ENCODE data around the gene SERPINA1. TPM values are rescaled to one million over a fixed set of nuclear protein-coding genes. Genes with fewer than 3 reads are reported as not detected.

The SERPINA1 gene
- total RNA-seq, 1 donor from 2014 or later, result not detected

DNA sequence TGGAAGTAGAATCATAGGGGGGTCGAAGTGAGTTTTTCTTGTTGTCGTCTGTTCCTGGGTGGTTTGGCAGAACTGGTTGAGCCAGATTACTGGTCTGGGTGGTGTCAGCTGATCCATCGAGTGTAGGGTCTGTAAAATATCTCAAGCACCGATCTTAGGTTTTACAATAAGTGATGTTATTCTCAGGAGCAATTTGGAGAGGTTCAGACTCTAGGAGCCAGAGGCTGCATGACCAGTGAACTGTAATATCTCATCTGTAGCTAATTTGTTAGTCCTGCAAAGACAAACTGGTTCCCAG, 9.7 kb upstream of the SERPINA1 start:
- DNase-seq (ENCODE audit: low read depth in 2 of 2), result no peak

DNA sequence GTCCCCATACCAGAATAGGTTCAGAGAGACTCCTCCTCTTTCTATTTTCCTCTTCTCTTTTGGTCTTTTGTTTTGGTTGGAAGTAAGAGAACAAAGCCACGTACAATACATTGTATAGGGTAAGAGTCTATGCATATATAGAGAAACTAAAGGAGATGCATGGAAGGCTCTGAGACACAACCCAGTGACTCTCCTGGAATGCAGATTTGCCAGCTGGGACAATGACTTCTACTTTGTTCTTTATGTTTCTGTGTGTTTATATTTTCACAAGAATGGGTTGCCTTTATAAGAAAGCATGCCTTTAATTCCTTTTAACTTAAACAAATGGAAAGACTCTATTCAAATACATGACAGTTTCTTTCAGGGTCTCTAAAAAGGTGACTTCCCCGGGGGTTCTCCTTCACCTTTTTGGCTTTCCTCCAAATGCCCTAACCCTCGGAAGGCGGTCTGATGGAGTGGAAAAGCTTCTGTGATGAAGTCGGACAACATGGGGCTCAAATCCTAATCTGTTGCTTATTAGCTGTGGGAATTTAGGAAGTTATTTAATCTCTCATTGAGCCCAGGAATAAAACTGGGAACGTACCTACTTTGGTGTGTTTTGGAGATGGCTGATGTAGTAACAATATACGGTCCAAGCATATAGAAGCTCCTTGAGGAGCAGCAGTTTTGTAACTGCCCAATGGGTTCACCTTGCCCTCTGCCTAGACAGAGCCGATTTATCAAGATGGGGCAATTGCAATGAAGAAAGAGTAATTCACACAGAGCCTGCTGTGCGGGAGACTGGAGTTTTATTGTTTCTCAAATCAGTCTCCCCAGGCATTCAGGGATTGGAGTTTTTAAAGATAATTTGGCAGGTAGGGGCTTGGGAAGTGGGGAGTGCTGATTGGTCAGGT, 9.1 kb upstream of the SERPINA1 start:
- no peak for DNase-seq (ENCODE audit: low read depth in 2 of 2)

DNA sequence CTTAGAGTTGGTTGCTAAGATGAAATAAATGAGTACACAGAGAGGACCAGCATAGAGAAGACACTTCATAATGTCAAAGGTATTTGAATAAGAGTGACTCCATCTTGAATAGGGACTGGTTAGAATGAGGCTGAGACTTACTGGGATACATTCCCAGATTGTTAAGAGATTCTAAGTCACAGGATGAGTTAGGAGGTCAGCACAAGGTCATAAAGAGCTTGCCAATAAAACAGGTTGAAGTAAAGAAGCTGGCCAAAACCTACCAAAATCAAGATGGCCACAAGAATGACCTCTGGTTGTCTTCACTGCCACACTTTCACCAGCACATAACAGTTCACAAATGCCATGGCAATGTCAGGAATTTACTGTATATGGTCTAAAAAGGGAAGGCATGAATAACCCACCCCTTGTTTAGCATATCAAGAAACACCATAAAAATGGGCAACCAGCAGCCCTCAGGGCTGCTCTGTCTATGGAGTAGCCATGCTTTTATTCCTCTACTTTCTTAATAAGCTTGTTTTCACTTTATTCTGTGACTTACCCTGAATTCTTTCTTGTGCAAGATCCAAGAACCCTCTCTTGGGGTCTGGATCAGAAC, 8.3 kb upstream of the SERPINA1 start:
- DNase-seq (ENCODE audit: low read depth in 2 of 2), result no peak

DNA sequence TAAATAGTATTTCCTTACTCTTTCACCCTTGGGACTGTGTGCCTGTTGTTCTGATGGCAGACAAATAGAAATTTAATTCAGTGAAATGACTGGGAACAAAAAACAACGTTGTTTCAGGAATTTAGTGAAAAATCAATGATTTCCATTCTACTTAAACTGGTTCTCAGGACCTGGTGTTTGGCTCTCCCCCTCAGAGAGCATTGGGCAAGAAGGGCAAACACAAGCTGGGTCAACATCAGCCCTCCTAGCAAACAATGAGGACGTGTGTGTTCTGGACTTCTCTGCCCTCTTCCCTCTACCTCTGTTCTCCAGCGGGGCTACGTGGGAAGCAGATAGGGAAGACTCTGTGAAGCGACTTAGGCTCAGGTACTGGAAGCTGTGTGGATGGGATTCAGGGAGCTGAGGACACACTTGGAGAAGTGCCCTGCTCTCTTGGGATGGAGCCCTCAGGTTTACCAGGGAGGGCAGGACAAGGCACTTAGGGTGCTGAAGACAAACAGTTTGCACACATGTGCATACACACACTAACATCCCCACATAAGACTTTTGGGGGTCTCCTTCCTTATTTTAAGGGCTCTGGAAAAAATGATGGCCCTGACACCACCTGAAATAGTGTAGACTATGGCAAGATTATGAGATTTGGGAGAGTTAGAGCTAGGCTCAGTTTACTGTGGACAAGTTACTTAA, 7.6 kb upstream of the SERPINA1 start:
- DNase-seq (ENCODE audit: low read depth in 2 of 2), result no peak

DNA sequence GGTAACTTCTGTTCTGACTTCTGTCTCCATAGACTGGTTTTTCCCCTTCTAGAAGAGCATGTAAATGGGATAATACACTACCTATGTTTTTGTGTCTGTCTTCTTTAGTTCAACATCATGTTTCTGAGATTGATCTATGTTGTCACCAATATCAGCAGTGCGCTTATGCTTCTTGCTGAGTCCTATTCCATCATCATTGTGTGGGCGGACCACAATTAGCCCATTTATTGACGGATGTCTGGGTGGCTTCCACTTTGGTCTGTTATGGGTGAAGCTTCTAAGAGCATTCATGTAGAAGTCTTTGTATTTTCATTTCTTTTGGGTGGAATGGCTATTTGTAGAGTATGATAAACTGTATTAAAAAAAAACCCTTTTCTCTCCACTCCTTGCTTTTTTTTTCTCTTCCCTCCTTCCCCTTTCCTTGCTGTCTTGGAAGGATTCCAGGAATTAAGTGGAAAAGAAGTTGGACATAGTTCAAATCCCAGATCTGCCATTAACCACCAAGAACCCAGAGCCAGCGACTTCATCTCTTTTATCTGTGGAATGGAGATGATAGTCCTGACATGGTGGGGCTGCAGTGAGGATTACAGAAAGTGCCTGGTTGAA, 7.0 kb upstream of the SERPINA1 start:
- no peak for DNase-seq (ENCODE audit: low read depth in 2 of 2)

DNA sequence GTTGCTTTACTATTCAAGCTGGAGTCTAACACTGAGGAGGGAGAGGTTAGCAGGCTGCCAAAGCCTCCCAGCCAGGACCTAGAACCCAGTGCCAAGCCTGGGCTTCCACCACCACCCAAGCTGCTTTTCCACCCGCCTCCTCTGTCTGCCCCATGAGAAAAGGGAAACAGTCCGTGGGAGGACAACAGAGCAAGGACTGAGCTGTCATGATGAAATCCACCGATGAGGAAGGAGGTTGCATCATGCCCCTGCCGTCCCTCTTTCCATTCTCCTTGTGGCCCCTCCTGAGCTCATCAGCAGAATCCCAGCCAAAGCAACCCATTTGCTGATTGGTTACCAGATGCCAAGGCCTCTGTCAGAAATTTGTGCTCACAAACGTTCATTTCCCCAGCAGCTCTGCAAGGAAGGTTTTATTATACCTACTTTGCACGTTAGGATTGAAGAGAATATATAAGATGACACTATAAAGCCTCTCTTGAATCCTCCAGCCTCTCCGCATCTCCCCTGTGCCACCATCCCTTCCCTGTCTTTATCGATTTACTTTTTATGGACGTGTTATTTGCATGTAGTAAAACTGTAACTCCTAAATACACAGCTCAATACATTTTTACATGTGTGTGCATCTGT, 6.3 kb upstream of the SERPINA1 start:
- no peak for DNase-seq (ENCODE audit: low read depth in 2 of 2)

DNA sequence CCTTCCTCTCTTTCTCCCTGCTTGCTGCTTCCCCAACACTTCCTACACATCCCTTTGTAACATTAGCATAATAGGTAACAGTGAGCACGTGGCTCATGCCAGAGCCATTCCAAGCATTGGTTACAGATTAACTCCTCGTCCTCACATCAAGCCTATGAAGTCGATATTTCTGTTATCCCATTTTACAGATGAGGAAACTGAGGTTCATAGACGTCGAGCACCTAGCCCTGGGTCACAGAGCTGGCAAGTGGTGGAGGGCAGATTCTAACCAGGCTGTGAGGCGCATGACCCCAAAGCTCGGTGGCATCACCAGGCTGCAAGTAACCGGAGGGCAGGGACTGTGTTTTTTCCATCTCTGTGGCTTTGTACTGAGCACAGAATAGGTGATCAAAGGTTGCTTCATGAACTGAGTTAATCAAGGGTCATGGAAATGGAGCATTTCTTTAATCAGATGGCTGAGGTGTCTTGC, 5.7 kb upstream of the SERPINA1 start:
- no peak for DNase-seq (ENCODE audit: low read depth in 2 of 2)

DNA sequence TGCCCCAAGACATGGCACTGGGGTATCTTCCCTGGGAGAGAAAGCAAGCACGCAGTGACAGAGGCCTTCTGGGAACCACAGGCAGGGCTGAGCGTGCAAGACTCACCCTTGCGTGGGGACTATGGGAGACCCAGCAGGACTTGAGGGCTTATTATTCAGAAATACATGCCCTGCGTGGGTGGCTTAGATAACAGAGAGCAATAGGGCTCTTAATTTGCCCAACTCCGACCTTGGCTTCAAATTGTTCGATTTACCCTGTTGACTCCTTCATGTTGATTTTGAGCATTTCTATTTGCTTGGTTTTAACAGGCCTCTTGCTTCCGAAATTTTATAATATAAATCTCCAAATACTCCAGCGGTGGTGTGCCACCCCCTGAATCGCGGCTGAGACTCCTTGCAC, 5.1 kb upstream of the SERPINA1 start:
- DNase-seq (ENCODE audit: low read depth in 2 of 2), result no peak

DNA sequence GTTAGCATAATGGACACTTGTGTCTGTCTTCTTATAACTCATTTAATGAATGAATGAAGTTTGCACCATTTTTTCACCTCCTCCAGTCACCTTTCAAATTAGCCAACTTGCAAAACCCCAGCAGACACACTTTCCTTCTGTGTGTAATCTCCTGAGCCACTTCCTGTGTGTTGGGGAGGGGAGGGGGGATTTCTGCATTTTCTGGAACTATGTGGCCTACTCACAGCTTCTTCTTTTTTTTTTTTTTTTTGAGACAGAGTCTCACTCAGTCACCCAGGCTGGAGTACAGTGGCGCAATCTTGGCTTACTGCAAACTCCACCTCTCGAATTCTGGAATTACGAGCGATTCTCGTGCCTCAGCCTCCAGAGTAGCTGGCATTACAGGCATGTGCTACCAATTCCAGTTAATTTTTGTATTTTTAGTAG, 4.1 kb upstream of the SERPINA1 start:
- no peak for DNase-seq (ENCODE audit: low read depth in 2 of 2)

DNA sequence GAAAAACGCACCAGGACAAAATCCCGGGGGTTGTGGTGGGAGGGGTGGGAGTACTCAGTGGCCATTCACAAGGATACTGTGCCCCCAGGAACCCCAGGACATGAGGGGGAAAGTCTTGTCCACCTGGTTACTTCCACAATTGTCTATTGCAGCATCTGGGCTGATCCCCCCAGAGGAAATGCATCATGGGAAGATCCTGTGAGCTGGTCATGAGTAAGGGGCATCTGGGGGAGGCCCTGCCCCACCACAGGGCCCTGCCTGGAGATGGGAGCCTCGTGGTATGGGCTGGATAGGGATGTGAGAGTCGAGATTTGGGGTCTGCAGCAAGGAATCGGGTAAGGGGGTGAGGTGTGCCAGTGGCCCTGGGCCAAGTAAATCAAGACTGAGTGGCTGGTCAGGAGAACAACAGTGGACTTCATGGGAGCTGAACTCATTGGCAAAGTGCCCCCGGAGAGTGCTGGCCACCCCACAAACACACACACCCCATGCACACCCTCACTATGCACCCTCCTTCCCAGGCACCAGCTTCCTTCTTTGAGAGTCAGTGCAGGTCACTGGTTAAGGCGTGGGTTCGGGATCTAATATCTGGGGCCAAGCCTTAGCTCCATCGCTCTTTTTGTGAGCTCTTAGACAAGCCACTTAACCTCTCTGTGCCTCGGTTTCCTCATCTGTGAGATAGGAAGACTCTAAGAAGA, 3.0 kb upstream of the SERPINA1 start:
- DNase-seq (ENCODE audit: low read depth in 2 of 2), result no peak

DNA sequence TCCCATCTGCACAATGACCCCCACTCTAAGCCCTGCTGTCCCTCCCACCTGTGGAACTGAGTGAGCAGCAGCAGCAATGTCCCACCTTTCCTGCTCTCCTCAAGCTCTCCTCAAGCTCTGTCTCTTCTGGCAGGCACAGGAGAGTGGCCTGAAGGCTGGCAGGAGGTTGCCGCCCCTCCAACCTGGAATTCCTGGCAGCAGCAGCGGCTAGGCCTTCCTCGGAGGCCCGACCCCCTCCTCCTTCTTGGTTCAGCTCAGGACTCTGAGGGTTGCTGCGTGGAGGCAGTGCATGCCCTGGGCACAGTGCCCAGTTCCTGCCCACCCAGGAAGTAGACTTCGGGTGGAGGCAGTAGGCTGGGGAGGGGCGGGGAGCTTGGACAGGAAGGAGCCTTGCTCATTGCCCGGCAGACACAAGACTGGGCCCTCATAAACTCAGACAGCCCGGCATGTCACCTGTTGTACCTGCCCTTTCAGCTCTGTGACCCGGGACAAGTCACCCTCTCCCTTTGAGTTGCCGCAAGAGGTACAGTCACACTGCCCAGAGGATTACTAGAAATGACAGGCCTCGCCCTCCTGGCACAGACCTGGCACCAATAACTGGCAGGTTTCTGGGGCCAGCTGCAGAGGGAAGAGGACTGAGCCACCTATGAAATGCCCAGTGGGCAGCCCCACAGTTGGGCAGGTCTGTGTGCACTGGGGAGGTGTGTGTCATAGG, 2.1 kb upstream of the SERPINA1 start:
- no peak for DNase-seq (ENCODE audit: low read depth in 2 of 2)

DNA sequence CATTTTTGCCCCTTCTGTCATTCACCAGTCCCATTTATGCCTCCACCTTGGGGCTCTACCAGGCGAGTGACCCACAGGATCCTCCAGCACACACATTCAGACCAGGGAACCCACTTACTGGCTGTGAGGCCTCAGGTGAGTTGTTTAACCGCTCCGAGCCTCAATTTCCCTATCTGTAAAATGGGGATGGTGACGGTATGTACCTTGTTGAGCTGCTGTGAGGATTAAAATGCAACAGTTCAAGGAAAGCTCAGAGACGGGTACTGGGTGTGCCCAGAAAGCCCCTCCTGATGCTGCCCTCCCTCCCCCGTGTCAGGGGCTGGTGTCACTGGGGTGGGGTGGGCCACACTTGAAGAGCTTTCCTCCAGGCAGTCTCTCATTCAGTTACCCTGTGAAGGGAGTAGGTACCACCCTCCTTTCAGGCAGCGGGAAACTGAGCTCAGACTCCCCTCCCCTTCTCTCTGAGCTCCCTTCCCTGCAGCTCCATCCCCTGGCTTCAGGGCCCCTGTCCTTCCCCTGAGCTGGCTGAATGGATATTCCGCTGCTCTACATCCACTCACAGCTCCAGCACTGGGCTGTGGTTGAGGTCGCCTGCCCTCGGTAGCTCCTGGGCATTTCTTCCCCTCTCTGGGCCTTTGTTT, 1.4 kb upstream of the SERPINA1 start:
- DNase-seq (ENCODE audit: low read depth in 2 of 2), result no peak

DNA sequence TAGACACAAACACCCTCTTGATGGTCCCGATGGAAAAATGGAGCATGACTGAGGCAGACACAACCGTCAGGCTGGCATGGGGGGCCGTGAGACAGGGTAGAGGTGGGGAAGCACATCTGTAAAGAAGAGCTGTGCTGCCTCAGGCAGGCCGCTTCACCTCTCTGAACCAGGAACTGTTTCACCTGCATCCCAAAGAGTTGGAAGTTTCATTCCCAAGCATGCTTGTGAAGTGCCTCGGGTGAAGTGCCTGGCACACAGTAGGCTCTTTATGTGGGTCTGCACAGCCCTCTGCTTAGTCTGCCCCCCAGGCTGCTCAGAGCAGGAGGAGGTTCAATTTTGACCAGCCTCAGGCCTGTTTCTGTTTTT, 685 bp upstream of the SERPINA1 start:
- DNase-seq (ENCODE audit: low read depth in 2 of 2), result no peak

DNA sequence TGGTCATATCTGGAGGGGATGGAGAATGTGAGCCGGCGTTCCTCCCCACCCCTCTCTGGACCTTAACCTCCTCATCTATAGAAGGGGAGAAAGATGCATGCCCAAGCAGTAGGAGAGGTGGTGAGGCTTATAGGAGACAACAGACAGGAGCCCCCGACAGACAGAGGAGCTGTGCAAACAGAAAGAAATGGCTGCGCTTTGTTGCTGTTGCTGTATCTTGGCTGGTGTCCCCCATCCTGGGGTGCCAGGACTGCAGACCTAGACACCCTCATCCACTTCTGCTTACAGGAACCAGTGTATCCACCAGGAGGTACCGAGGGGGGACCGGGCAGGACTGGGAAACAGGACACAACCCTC, 397 bp downstream of the SERPINA1 start:
- no peak for DNase-seq (ENCODE audit: low read depth in 2 of 2)

DNA sequence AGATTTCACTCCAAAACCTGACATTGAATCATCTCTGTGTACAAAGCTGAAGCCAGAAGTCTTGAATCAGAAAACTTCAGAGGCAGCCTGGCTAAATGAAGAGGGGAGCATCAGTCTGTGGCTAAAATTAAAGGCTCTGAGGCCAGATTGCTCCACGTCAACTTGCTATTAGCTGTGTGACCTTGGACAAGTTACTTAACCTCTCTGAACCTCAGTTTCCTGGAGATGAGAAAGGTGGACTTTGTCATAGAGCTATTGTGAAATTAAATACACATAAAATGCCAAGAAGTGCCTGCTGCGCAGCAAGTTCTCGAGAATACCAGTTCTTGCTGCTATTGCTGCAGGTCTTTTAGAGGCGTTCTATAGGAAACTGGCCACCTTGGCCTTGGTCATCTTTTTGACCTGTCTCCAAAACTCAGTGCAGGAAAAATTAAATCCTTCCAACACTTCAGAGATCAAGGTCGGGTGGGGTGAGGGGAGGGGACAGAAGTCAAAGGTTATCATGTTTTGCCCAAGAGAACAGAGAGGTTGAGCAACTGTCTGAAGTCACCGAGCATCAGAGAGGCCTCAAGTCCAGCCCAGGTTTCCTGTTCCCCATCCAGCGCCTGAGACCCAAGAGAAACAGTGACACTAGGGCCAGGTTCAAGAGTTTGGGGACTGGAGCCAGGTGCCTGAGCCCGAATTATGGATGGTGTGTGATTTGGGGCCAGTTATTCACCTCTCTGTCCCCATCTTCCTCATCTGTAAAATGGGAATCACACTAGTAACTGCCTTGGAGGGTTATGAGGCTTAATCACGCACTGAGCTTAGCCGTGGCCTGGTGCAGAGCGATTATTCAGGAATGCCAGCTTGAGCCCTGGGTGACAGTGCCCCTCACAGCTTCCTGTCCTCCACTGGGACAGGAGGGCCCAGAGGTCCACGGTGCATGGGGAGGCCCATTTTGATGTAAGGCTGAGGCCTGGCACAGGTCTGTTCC, 1.1 kb downstream of the SERPINA1 start:
- no peak for DNase-seq (ENCODE audit: low read depth in 2 of 2)

DNA sequence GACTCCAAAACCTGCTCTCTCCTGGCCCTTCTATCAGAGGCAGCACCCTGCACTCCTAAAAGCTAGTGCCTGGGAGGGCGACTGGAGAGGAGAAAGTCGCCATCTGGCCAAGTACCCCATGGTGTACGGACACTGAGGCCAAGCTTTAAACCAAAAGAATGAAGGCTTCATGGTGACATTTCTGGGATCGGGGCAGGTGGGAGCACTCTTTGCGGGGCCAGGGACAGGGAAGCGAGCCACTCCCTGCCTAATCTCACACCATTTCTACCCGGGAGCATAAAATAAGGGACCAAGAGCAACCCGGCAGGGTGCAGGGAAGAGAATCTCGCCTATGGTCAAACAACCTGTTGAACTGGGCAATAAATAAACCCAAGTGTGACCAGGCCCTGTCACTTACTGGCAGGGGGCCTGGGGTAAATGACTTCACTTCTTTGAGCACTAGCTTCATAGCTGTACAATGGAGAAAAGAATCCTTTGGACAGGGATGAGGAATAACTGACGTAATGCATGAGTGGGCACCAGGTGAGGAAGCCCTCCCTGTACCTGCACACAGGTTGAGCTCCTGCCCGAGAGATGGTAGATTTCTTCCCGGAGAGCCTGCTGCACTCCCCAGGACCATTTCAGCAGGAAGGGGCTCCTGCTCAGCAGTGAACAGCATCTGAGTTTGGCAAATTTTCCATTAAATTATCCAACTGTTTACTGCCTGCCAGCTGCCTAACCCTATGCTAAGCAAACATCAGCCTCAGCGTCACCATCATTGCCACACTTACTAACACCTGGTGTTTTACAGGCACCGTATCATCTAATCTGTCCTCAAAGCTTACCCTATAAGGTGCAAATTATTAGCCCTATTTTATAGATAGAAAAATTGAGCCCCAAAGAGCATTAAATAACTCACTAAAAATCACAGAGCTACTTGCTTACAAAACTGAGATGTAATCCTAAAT, 2.0 kb downstream of the SERPINA1 start:
- no peak for DNase-seq (ENCODE audit: low read depth in 2 of 2)

DNA sequence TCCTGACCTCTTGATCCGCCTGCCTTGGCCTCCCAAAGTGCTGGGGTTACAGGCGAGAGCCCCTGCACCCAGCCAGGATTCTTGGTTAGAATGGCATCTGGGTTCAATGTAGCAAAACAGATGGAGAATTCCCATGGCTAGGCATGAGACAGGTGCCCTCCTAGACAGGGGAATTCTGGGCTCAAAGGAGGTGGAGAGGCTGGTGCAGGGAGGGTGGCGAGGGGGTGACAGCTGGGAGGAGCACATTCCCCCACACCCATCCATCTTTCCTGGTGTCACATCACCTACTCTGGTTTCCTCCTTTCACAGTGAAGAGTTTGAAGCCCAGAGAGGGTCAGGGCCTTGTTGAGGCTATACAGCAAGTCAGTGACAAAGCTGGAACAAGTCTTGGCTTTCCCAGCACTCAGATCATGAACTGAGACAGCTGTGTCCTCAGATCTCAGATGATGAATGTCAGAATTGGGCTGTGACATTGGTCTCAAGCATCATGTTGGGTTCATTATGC, 2.8 kb downstream of the SERPINA1 start:
- DNase-seq (ENCODE audit: low read depth in 2 of 2), result no peak

DNA sequence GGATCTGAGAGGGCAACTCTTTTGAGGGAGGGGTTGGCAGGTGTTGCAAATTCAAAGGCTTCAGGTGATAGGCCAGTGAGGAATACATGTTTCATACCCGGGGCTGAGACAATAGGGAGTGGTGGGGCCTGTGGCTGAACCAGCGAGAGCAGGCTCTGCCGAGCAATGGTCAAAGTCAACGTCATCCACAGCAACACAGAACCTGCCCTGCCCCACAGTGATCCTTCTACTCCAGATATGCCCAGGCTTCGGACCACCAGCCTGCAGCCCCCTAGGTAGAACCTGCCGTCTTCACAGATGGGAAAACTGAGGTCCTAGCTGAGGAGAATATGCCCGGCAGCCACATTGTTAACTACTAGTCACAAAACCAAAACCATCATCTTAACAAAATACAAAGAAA, 4.1 kb downstream of the SERPINA1 start:
- DNase-seq (ENCODE audit: low read depth in 2 of 2), result no peak

Data from lung microvascular endothelial cell (primary cell).